GM23248 (cell line): ENCODE data around the gene SYTL4. TPM values are rescaled to one million over a fixed set of nuclear protein-coding genes. Genes with fewer than 3 reads are reported as not detected.

Experiments used
- DNase-seq: peaks from one replicate; pipeline ENCODE4 v3.0.0-alpha.2; 2015
- H2AFZ ChIP-seq: fragments of 200-600 bp; sonication (generic); 2 replicates; pipeline ENCODE4 v1.6.1; 2016; ENCODE audit warnings: antibody characterized with exemption
- H3F3A ChIP-seq: fragments of 200-600 bp; sonication (generic); 2 replicates; pipeline ENCODE4 v1.6.1; 2016; ENCODE audit warnings: mild to moderate bottlenecking, antibody characterized with exemption, mixed run types; ENCODE audit not compliant: insufficient read depth
- H3K27ac ChIP-seq: fragments of 200-600 bp; sonication (generic); 2 replicates; pipeline ENCODE4 v1.5.1; 2016; ENCODE audit warnings: mild to moderate bottlenecking
- H3K27me3 ChIP-seq: fragments of 200-600 bp; sonication (generic); replicated peaks from 2 replicates; pipeline ENCODE4 v1.6.1; 2016; ENCODE audit warnings: mild to moderate bottlenecking; ENCODE audit not compliant: insufficient read depth
- H3K36me3 ChIP-seq: fragments of 200-600 bp; sonication (generic); 2 replicates; pipeline ENCODE4 v1.6.1; 2016; ENCODE audit warnings: low read depth, mild to moderate bottlenecking
- H3K4me1 ChIP-seq: fragments of 200-600 bp; sonication (generic); 2 replicates; pipeline ENCODE4 v1.6.1; 2016; ENCODE audit warnings: mild to moderate bottlenecking; ENCODE audit not compliant: insufficient read depth
- H3K4me2 ChIP-seq: fragments of 200-600 bp; sonication (generic); one replicate; pipeline ENCODE4 v1.6.1; 2016; ENCODE audit warnings: mild to moderate bottlenecking; ENCODE audit not compliant: unreplicated experiment
- H3K4me3 ChIP-seq: fragments of 200-600 bp; sonication (generic); 2 replicates; pipeline ENCODE4 v1.5.1; 2016; ENCODE audit warnings: mild to moderate bottlenecking
- H3K79me2 ChIP-seq: fragments of 200-600 bp; sonication (generic); 2 replicates; pipeline ENCODE4 v1.6.1; 2016; ENCODE audit warnings: mild to moderate bottlenecking; ENCODE audit not compliant: insufficient read depth
- H3K9ac ChIP-seq: fragments of 200-600 bp; sonication (generic); 2 replicates; pipeline ENCODE4 v1.6.1; 2016; ENCODE audit warnings: mild to moderate bottlenecking
- H3K9me2 ChIP-seq: fragments of 200-600 bp; sonication (generic); 2 replicates; pipeline ENCODE4 v1.6.1; 2016; ENCODE audit warnings: mixed run types, mild to moderate bottlenecking, moderate library complexity; ENCODE audit not compliant: insufficient read depth
- H3K9me3 ChIP-seq: fragments of 200-600 bp; sonication (generic); one replicate; pipeline ENCODE4 v1.6.1; 2017; ENCODE audit warnings: low read depth
- H4K20me1 ChIP-seq: fragments of 200-600 bp; sonication (generic); 2 replicates; pipeline ENCODE4 v1.6.0; 2016; ENCODE audit not compliant: insufficient read depth
- EZH2 ChIP-seq: fragments of 200-600 bp; sonication (generic); IDR thresholded peaks from 2 replicates; pipeline ENCODE4 v1.6.1; 2018; ENCODE audit warnings: antibody characterized with exemption, mild to moderate bottlenecking; ENCODE audit not compliant: insufficient read depth, poor library complexity, severe bottlenecking
- EZH2phosphoT487 ChIP-seq: fragments of 200-600 bp; sonication (generic); IDR thresholded peaks from 2 replicates; pipeline ENCODE4 v1.6.1; 2018; ENCODE audit warnings: antibody characterized with exemption, moderate library complexity, mild to moderate bottlenecking, low read depth; ENCODE audit not compliant: insufficient read depth
- WGBS, 2 experiments: methylation state at CpG; one replicate each; pipeline ENCODE4 v1.1.6; 2015 to 2017; ENCODE audit warnings: low lambda C conversion rate in 2 of 2, low coverage in 1 of 2; ENCODE audit errors: missing lambda C conversion rate in 2 of 2; 5-methylcytosine and 5-hydroxymethylcytosine counted together
- in situ Hi-C: fragments of 300-500 bp; cut with MboI; formaldehyde crosslinking; loops from 2 replicates; pipeline ENCODE4 v1.15.0; 2020
- polyA plus RNA-seq: library from polyadenylated mRNA; unstranded; fragments of >200 nt; fragmentation: Nextera tagmentation; extraction: Ambion mirVana; gene quantifications from 2 replicates; pipeline ENCODE4 v1.2.1, GENCODE V29; 2016
- total RNA-seq: library from RNA; depleted of rRNA; stranded (reverse); fragments of >200 nt; shearing (Covaris generic); gene quantifications from 2 replicates; pipeline ENCODE4 v1.2.3, GENCODE V29; 2014

Gene SYTL4
- total and polyA plus RNA-seq, 2 experiments from 2014 or later, result 1.6 to 3.2 TPM

DNA sequence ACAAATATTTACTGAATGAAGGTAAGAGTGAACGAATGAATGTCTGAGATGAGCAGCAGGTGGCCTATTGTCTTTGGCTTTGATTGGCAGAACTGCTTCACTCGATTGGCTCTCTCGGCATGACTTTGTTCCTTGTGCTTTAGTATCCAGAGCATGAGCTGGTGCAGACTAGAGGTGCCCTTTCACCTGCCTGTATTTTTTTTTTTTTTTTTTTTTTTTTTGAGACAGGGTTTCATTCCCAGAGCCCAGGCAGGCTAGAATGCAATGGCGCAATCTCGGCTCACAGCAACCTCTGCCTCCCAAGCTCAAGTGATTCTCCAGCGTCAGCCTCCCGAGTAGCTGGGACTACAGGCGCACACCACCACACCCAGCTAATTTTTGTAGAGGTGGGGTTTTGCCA is 49.0 kb downstream of the SYTL4 start:
- DNase-seq, result no peak
- Histone ChIP-seq H3K9me3 (no peaks in the 10 kb centered on the region), H3K9ac (no peak overlapping the region), H3K4me1 (peaks cover 18% of the 10 kb centered on the region), H3K9me2 (no peaks in the 10 kb centered on the region), H3K4me2 (no peak overlapping the region), H3K36me3 (no peaks in the 10 kb centered on the region), H3K4me3 (no peak overlapping the region), H3K79me2 (no peaks in the 10 kb centered on the region), H3K27ac (no peak overlapping the region), H3F3A (peaks cover 6% of the 10 kb centered on the region; the same call in 1 of the 2 replicates), H3K27me3 (no peaks in the 10 kb centered on the region), H2AFZ (no peak overlapping the region), H4K20me1 (no peaks in the 10 kb centered on the region)
- 93 to 97% methylated on average over 3 to 8 of the region's 8 CpGs for WGBS, 2 experiments
- in situ Hi-C loops, result loop anchor here (10.0 kb wide), 1 partner anchor 82 kb away; no protein-coding TSS in a partner anchor
- no peak for TF ChIP-seq EZH2
- no peak for TF ChIP-seq EZH2phosphoT487

DNA sequence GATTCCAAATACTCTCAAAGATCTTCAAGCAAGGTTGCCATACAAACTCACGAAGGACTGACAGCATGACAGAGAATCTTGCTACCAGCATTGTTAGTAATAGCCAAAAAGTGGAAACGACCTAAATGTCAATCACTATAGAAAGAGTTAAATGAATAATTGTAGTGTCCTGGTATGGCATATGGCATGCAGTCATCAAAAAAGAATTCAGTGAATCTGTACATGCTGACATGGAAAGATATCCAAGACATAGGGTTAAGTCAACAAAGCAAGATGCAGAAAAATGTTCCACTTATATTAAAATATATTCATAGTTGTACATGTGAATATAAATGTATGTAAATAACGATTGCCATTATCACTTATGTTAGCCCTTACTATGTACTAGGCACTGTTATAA is 50.3 kb downstream of the SYTL4 start:
- no peak overlapping the region for H3K9ac ChIP-seq
- H3K4me2 ChIP-seq, result no peak overlapping the region
- no peak for DNase-seq
- H3K36me3 ChIP-seq, result no peaks in the 10 kb centered on the region
- H3K9me3 ChIP-seq, result no peaks in the 10 kb centered on the region
- peaks cover 6% of the 10 kb centered on the region; the same call in 1 of the 2 replicates for H3F3A ChIP-seq
- in situ Hi-C loops, result loop anchor here (10.0 kb wide), 1 partner anchor 83 kb away; no protein-coding TSS in a partner anchor
- H3K4me3 ChIP-seq, result no peak overlapping the region
- no peaks in the 10 kb centered on the region for H3K79me2 ChIP-seq
- no peak for TF ChIP-seq EZH2phosphoT487
- no peaks in the 10 kb centered on the region for H4K20me1 ChIP-seq
- H2AFZ ChIP-seq, result no peak overlapping the region
- no peak overlapping the region for H3K27ac ChIP-seq
- H3K9me2 ChIP-seq, result no peaks in the 10 kb centered on the region
- H3K27me3 ChIP-seq, result no peaks in the 10 kb centered on the region
- WGBS, 2 experiments, result 37 to 38% methylated on average over 3 of the region's 3 CpGs
- peaks cover 25% of the 10 kb centered on the region for H3K4me1 ChIP-seq

DNA sequence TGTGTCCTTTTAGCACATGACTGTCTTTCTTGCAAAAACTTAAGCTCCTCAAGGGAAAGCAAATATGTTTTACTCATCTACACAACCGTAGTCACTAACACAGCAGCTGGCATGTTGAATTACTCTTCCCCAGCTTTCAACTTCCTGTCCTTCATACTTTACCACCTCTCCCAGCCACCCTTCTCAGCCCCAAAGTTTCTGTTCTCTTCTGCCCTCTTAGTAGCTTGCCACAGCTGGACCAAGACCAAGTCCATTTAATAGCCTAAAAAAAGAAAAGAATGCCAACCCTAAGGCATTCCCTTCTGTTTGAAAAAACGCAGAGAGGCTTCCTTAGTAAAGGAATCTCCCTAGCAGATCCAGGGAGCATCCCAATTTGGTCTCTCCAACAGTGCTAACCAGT is 51.2 kb downstream of the SYTL4 start:
- no peaks in the 10 kb centered on the region for H4K20me1 ChIP-seq
- H3K4me3 ChIP-seq, result no peak overlapping the region
- H3K9me3 ChIP-seq, result no peaks in the 10 kb centered on the region
- no peak overlapping the region for H2AFZ ChIP-seq
- peak; percentile 28 for DNase-seq
- H3K36me3 ChIP-seq, result no peaks in the 10 kb centered on the region
- in situ Hi-C loops, result loop anchor here (10.0 kb wide), 1 partner anchor 84 kb away; no protein-coding TSS in a partner anchor
- TF ChIP-seq EZH2 (no peak), EZH2phosphoT487 (no peak)
- H3K9me2 ChIP-seq, result no peaks in the 10 kb centered on the region
- H3K4me1 ChIP-seq, result peaks cover 25% of the 10 kb centered on the region
- H3K9ac ChIP-seq, result no peak overlapping the region
- 23 to 36% methylated on average over 2 of the region's 2 CpGs for WGBS, 2 experiments
- no peaks in the 10 kb centered on the region for H3K79me2 ChIP-seq
- no peak overlapping the region for H3K27ac ChIP-seq
- no peaks in the 10 kb centered on the region for H3K27me3 ChIP-seq
- H3K4me2 ChIP-seq, result peak overlapping the region; percentile 57
- peaks cover 6% of the 10 kb centered on the region; the same call in 1 of the 2 replicates for H3F3A ChIP-seq

DNA sequence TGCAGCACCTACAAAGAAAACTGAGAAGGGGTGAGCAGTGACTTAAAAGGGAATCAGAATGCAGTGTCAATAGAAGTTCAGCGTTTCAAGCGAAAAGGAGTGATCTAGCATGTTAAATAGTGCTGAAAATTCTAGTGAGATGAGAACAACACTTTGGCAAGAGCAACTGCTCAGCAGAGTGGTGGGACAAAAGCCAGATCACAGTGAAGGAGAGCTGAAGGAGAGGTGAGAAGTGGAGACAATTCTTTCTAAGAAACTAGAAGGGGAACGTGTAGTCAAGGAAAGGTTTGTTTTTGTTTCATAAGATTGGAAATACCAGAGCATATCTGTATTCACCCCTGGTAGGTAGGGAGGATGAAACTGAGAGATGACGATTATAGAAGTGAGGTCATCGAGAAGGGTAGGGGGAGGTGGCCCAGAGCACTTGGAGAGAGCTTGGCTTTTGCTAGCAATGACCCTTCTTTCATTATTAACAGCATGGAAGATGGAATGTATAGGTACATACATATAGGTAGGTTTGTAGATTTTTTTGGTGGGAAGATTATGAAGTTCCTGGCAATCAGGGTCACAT is 54.2 kb downstream of the SYTL4 start:
- H3K4me2 ChIP-seq, result peak overlapping the region; percentile 7
- no peaks in the 10 kb centered on the region for H3F3A ChIP-seq
- in situ Hi-C loops, result no loop called here
- DNase-seq, result peak; percentile 55
- no peak overlapping the region for H3K27ac ChIP-seq
- no peak for TF ChIP-seq EZH2phosphoT487
- no peak for TF ChIP-seq EZH2
- H3K4me3 ChIP-seq, result no peak overlapping the region
- no peaks in the 10 kb centered on the region for H3K79me2 ChIP-seq
- no peaks in the 10 kb centered on the region for H3K27me3 ChIP-seq
- no peaks in the 10 kb centered on the region for H3K9me2 ChIP-seq
- no peak overlapping the region for H2AFZ ChIP-seq
- H4K20me1 ChIP-seq, result no peaks in the 10 kb centered on the region
- no peaks in the 10 kb centered on the region for H3K36me3 ChIP-seq
- no peaks in the 10 kb centered on the region for H3K9me3 ChIP-seq
- no peak overlapping the region for H3K9ac ChIP-seq
- H3K4me1 ChIP-seq, result peaks cover 27% of the 10 kb centered on the region
- 33 to 36% methylated on average over 5 of the region's 5 CpGs for WGBS, 2 experiments

DNA sequence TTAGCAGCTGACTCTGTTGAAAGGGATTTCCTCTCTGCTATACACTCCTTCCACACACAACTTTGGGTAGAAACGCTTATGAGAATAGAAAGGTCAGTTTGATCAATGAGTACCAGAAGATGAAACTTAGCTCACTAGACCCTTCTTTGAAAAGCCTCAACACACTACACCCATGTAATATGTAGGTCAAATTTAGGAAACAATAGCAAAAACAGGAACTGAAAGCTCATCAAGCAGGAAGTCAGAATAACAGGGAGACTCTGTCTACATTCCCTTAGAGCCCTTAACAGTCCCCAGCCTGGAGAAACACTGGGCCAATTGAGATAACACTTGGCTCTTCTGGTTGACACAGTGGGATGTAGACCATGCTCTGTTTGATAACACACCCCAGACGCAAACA is 57.2 kb downstream of the SYTL4 start:
- Histone ChIP-seq H3K36me3 (no peaks in the 10 kb centered on the region), H3F3A (no peaks in the 10 kb centered on the region), H2AFZ (no peak overlapping the region), H3K79me2 (no peaks in the 10 kb centered on the region), H3K27me3 (no peaks in the 10 kb centered on the region), H4K20me1 (no peaks in the 10 kb centered on the region), H3K27ac (no peak overlapping the region), H3K9me3 (no peaks in the 10 kb centered on the region), H3K9ac (no peak overlapping the region), H3K4me3 (no peak overlapping the region), H3K4me2 (no peak overlapping the region), H3K4me1 (peaks cover 19% of the 10 kb centered on the region), H3K9me2 (no peaks in the 10 kb centered on the region)
- DNase-seq, result no peak
- no peak for TF ChIP-seq EZH2
- in situ Hi-C loops, result no loop called here
- 59 to 63% methylated on average over 2 of the region's 2 CpGs for WGBS, 2 experiments
